SK-N-SH treated with all-trans-retinoic acid at 6 μM for 48 hours (cell line): ENCODE measurements around the gene CXorf65.

Source experiments
- ATAC-seq: fragments of 200-7000 bp; cut with Tn5 transposase; 3 replicates; pipeline ENCODE4 v1.9.1; 2020; ENCODE audit warnings: mild to moderate bottlenecking, moderate library complexity
- CREB5 ChIP-seq: fragments of 250-450 bp; sonication (Bioruptor Pico); IDR thresholded peaks from 2 replicates; pipeline ENCODE4 v1.5.1; 2020; ENCODE audit warnings: low read depth, mild to moderate bottlenecking, moderate library complexity
- PATZ1 ChIP-seq: fragments of 250-450 bp; sonication (Bioruptor Pico); IDR thresholded peaks from 2 replicates; pipeline ENCODE4 v1.8.0; 2020; ENCODE audit warnings: mild to moderate bottlenecking, moderate library complexity, borderline replicate concordance
- PPARA ChIP-seq: fragments of 250-450 bp; sonication (Bioruptor Pico); IDR thresholded peaks from 2 replicates; pipeline ENCODE4 v1.5.0; 2020; ENCODE audit warnings: mild to moderate bottlenecking, borderline replicate concordance
- ZNF70 ChIP-seq: fragments of 450-650 bp; formaldehyde crosslinking; IDR thresholded peaks from 2 replicates; pipeline ENCODE4 v1.5.0; 2020; ENCODE audit warnings: mild to moderate bottlenecking, moderate library complexity
- ZNF8 ChIP-seq: fragments of 450-650 bp; formaldehyde crosslinking; IDR thresholded peaks from 2 replicates; pipeline ENCODE4 v1.5.0; 2020; ENCODE audit warnings: mild to moderate bottlenecking, moderate library complexity
- TF ChIP-seq, protein P1 (sequence below): fragments of 250-450 bp; sonication (Bioruptor Pico); IDR thresholded peaks from 2 replicates; pipeline ENCODE4 v1.5.0; 2020; ENCODE audit warnings: mild to moderate bottlenecking, moderate library complexity

The CXorf65 gene

DNA sequence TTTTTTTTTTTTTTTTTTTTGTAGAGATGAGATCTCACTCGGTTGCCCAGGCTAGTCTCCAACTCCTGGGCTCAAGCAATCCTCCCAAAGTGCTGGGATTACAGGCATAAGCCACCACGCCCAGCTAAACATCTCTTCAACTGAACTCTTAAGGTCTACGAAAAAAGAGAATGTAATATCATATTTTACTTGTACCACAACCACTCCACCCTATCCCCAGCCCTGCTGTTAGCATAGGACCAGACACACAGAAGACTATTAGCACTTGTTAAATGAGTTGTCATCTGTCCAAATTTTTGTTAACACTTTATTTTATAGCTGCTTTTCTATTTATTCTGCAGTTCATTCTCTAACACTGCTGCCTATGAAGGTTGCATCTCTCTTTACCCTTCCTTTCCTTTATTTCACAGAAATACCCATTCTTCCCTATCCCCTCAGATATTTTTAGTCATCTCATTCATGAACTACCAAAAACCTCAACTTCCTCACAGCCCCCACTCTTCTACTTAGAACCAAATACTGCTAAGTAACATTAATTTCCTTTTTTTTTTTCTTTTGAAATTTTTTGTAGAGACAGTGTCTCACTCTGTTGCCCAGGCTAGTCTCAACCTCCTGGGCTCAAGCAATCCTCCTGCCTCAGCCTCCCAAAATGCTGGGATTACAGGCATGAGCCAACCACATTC lies 48.6 kb downstream of the CXorf65 start (continued):
- TF ChIP-seq PATZ1 (CRISPR knock-in tag) (no peak), PPARA (CRISPR knock-in tag) (no peak)

DNA sequence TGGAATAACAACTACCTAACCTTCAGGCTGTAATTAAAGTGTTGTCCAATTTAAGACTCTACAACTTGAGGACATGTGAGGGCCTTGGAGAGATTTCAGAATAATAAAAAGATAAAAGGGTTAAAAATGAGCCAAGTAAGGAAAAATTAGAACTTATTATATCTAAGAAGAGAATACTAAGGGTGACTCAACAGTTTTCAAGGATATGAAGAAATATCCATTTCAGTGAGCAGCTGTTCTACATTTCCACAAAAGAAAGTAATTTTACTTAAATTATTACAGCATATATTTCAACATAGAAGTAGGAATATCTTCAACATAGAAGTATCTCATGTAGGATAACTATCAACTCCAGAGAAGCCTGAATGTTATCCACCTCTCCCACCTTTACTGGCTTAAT lies 49.7 kb downstream of the CXorf65 start:
- ATAC-seq = no peak
- no peak for TF ChIP-seq ZNF8
- no peak for TF ChIP-seq ZNF70
- TF ChIP-seq, protein P1, sequence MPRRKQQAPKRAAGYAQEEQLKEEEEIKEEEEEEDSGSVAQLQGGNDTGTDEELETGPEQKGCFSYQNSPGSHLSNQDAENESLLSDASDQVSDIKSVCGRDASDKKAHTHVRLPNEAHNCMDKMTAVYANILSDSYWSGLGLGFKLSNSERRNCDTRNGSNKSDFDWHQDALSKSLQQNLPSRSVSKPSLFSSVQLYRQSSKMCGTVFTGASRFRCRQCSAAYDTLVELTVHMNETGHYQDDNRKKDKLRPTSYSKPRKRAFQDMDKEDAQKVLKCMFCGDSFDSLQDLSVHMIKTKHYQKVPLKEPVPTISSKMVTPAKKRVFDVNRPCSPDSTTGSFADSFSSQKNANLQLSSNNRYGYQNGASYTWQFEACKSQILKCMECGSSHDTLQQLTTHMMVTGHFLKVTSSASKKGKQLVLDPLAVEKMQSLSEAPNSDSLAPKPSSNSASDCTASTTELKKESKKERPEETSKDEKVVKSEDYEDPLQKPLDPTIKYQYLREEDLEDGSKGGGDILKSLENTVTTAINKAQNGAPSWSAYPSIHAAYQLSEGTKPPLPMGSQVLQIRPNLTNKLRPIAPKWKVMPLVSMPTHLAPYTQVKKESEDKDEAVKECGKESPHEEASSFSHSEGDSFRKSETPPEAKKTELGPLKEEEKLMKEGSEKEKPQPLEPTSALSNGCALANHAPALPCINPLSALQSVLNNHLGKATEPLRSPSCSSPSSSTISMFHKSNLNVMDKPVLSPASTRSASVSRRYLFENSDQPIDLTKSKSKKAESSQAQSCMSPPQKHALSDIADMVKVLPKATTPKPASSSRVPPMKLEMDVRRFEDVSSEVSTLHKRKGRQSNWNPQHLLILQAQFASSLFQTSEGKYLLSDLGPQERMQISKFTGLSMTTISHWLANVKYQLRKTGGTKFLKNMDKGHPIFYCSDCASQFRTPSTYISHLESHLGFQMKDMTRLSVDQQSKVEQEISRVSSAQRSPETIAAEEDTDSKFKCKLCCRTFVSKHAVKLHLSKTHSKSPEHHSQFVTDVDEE = no peak
- TF ChIP-seq PATZ1 (CRISPR knock-in tag) = no peak
- TF ChIP-seq CREB5 (CRISPR knock-in tag) = no peak
